Measurements from ENCODE around the gene CRB1.

The CRB1 gene

DNA sequence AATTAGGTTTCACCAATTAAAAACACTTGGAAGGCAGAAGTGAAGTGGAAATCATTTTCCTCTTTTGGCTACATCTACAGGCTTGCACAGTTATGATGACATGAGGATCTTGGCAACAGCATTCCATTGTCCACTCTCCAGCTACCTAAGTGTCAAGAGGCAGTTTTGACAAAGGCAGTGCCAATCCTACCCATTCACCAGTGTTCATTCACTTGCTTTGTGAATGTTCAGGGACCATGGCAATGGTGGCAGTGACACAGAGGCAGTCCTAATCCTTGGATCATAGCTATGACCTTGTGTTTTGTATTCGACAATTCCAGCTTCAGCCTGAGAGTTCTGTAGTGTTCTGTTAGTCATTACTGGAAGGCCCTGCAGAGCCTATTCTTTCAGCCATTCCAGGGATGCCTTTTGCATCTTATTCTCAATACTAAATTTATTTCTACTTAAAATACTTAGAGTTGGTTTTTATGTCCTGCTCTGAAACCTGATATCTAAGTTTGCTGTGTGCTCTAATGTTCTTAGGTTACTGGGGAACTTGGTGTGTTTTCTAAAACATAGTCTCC lies 36.7 kb downstream of the CRB1 start:
- no peak for DNase-seq

DNA sequence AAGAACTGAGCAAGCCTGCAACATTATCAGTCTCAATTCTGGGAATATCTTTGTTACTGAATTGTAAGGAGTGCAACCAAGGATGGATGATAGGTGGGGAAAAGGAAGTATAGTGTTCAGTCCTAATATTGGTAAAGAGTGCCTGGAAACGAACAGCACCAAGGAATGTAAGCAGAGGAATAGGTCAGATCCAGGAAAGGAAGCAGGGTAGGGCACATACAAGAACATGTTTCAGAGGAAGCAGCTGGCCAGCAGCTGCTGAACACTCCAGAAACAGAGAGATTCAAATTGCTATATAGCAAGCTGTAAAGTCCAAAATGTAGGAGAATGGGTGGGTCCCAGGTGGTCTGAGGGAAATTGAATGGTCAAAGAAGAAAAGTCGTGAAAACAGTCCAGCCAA lies 37.9 kb downstream of the CRB1 start:
- no peak for DNase-seq

DNA sequence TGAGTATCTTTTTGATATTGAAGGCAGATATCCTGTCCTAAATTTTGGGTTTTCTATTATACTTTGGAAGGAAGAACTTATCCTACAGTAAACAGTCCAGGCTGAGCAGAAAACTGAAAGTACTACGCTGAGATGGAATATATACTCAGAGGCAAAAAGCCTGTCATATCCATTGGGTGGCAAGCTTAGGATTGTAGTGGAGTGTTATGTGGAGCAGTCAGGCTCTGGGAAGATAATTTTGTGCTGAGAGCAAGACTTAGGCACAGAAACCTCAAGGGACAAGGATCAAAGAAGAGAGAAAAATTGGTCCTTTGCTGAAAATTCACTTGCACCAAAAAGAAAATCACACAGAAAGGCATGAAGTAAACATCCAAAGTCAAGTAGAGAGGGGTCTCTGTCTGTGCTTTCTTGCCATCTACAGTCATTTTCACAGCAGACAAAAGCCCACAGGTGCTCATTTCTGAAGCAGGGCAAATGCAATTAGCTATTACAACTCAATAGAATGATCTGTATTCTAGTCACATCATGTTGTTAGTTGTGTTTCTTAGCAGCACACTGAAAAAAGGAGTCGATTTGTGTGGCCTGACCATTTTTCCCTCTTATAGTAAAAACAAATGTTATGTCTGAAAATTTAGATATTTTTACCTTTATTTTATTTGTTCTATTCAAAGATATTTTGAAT lies 38.5 kb downstream of the CRB1 start:
- DNase-seq = no peak

DNA sequence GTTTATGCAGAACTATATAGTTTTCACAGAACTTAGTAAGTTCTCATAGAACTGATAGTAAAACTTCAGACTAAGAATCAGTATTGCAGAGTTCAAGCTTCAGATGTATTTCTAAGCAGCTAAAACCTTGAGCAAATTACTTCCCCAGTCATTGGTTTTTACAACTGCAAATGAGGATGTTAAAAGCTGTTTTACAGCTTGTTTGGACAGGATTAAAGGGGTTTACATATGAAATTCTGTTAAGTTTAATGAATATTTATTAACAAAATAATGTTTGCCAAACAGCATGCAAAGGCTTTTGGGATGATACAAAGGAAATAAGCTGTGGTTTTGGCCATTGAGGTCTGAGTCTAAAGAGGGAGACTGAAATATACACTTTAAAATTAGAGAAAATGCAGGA lies 39.1 kb downstream of the CRB1 start:
- no peak for DNase-seq

DNA sequence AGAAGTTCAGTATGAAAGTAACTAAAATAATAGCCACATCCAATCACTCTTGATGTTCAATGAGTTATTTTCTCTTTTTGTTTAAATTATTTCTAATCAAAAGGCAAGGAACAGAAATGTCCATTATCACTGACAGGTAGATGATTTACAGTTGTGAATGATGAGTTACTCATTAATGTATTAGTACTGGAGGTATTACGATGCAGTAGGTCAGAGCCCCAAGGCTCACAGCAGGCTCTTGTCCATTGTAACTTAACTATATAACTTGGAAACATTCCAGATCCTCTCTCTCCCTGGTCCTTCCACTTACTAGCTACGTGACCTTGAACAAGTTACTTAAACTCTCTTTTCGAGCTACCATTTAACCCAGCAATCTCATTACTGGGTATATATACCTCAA lies 39.5 kb downstream of the CRB1 start:
- DNase-seq = no peak

DNA sequence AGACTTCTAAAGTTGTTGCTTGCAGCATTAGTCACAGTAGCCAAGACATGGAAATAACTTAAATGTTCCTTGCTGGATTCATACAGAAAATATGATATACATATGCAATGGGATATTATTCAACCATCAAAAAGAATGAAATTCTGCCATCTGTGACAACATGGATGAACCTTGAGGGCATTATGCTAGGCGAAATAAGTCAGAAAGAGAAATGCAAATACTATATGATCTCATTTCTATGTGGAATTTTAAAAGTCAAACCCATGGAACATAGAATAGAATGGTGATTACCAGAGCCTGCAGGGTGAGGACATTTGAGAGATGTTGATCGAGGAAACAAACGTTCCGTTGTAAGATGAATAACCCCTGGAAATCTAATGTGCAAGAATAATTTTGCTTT lies 43.0 kb downstream of the CRB1 start:
- DNase-seq = no peak

DNA sequence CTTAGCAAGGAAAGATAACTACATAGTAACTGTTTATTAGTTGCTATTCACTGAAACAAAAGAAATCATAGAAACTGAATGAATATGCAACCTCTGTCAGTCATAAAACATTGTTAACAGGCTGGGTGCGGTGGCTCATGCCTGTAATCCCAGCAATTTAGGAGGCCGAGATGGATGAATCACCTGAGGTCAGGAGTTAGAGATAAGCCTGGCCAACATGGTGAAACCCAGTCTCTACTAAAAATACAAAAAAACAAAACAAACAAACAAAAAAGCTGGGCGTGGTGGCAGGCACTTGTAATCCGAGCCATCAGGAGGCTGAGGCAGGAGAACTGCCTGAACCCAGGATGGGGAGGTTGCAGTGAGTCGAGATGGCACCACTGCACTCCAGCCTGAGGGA lies 44.1 kb downstream of the CRB1 start:
- DNase-seq = no peak

DNA sequence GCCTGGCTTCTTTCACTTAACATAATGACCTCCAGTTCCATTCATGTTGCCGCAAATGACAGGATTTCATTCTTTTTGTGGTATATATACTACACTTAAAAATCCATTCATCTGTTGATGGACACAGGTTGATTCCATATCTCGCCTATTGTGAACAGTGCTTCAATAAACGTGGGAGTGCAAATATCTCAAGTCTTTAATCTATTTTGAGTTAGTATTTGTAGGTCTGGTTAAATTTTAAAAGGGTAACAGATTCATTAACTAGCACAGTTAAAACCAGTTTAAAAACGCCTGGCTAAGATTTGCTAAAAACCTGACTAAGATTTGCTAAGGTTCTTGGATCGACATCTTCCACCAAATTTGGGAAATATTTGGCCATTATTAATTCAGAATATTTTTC lies 45.7 kb downstream of the CRB1 start:
- DNase-seq = no peak

DNA sequence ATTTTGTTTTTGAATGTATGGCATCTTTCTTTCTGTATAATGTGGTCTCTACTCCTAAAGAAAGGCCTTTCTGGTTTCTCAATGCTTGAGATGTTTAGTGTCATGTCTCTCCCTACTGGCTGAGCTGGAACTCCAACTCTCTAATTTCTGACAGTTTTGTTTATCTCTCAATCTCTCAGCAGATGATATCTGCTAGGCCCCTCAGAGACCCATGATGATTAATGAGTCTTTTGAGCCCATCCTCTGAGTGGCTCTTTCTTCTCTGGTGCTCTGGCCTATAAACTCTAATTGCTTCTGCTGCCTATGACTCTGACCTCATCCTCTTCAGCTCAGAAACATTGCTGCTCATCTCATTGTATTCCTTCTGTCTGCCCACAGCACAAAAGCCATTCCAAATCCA lies 46.6 kb downstream of the CRB1 start:
- no peak for DNase-seq

DNA sequence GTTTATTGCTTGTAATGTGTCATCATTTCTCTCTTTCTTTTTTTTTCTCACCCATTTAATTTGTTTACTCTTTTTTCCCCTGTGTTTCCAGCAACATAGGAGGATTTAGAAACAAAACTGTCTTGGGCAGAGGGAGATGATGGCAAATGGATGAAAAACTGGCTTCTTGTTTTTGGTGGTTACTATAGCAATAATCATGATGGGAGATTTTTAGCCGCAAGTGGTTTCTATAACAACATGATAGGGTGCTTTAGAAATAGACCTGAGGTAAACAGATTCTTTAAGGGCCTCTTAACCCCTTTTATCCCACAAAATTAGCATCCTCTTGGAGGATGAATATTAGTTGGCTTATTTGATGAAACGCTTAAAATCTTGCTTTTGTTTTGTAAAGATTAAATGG lies 51.6 kb downstream of the CRB1 start:
- DNase-seq = peak; percentile 32

DNA sequence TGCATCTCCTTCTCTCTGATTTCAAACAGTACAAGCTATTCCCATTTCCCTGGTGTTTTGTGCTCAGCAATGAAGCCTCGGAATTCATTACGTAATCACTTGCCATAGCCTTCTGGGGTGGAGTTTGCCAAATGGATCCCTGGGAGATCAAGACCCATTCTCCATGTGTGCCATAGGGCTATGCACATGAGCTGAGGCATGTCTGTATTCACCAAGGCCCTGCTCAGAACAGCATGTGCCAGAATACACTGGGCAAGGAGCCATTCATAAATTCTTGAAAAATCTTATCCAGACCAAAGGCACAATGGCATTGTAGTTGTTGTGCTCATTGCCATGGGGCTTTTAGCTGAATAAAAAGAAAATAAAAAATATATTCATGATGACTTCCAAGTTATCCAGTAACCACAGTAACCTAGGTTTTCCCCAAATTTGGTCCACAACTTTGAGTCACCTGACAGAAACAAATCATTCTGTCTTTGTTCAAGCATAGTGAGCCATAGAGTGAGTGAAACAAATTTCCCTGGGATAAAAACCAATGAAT lies 53.0 kb downstream of the CRB1 start:
- no peak for DNase-seq

DNA sequence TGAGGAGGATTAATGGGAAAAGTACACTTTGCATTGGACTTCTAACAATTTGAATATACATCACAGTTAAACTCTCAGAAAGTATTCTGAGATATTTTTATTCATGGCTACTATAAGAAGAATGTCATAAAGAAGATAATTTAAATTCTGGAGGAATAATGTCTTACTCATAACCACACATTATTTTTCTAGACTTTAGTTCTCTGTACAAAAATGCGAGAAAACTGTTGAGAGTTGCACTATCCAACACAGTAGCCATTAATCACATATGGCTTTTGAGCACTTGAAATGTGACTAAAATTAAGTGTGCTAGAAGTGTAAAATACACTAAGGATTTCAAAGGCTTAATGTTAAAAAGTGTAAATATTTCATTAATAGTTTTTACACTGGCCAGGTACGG lies 53.8 kb downstream of the CRB1 start:
- DNase-seq = no peak

DNA sequence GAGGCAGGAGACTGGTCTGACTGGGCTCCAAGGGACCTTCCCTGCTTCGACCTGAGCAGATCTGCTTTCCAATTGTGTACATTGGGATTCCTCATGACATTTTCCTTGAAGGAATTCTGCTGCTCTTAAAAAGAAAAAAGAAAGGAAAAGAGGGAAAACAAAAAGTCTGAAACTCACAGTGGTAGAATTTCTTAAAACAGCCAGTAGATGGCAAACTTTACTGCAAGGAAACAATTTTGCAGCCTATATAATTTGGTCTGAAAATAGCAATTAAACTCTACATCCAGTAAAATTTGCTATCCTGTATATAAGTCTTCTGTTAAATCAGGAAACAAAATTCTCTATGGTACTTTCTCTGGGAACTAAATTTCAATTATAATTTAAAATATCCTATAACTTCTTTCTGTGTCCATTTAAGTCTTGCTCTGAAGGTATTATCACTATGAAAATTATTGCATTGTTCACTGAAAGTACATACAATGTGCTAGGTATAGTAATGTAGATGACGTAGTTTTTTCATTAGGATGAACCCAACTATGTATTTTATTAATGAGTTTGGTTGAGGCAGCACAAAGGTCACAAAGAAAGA lies 59.8 kb downstream of the CRB1 start:
- DNase-seq = no peak

DNA sequence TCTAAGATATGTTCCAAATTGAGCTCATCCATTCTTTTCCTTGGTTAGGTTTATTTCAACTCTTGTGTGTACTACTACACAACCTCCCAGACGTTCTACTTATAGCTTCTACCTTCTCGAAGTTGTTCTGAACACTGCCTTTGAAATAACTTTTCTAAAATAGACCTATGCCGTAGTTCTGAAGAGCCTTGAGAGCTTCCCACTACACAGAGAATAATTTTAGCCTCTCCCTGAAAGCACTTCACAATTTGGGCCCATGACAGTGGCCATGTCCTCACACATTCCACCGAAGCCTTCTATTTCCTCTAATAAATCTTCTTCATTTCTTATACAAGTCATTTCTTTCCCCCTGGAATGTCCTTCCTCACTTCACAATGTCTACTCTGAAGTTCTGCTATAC lies 62.2 kb downstream of the CRB1 start:
- no peak for DNase-seq

DNA sequence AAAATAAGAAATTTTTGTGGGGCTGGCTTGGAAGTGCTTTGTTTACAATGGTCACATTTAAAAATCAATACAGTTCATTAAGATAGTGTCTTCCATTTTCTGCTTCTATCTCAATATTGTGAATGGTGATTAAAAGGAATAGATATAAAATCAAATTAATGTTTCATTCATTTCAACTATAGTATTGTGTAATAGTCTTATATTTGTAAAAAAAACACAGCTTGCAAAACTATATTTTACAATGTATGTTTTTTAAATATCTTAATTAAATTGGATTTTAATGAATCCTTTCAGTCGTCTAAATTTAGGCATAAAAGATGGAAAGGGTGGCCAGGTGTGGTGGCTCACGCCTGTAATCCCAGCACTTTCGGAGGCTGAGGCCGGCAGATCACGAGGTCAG lies 63.5 kb downstream of the CRB1 start:
- no peak for DNase-seq

DNA sequence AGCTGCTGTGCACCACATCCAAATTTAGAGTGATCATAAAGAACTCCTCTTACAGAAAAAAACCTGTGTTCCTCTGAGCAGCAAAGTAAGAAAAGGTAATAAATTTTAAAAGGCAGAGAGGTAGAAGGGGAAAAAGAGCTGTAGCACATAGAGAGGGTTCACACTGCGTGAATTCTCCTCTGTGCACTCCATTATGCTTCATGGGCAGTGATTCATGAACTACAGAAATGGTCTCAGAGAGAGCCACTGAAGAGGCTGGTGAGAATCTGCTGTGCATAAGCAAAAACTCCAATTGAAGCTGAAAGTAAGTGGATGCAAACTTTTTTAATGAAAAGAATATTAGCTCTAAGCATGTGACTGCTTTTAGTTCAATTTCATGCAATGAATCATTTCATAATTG lies 65.0 kb downstream of the CRB1 start:
- no peak for DNase-seq

DNA sequence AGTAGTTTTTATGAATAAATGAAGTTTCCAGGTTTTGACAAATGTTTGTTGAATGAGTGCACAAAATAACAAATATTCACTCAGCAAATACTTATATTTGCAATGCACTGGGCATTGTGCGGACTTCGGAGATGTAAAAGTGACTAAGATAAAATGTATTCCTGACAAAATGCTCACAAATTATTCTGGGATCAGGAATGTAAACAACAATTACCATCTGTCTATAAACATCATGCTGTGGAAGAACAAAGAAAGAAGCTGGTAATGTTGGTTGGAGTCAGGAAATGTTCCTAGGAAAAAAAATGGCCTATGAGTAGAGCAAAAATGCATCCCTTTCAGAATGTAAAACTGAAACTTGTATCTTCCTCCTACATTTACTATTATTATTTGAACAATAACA lies 68.5 kb downstream of the CRB1 start:
- no peak for DNase-seq

DNA sequence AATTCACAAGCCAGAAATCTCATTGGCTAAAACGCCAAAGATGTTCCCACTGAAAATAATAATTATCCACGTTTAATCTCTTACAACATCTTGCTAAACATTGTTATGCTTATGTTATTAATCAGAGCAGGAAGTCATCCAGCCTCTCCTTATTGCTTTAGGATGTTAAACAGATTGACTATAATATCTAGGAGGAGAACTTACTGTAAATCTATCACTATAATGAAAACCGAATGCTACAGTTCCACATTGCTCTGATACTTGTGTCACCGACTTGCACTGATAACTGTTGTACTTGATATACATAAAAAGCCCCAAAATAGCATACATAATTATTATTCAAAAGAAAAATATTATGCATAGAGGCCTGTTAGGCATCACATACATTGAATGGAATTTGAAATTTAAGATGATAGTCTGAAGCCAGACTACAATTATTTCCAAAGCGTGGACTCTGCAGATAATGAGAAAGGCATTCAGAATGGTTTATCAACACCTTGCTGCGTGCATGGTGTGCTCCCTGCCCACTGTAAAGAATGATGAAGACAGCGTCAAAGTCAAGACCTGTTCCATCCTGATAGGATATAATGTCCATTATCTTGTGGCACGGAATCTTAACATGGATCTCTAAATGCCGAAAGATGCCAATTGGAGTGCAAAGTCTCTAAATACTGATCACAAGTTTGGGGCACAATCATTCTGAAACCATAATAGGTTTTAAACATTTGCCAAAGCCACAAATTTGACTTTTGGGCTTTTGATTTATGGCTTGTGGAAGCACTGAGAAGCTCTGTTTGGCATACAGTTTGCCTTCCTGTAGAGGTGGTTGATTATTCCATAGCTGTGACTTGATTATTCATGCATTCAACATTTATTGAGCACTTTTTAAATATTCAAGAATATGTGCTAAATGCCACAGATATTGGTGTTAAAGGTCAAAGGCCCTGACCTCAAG lies 71.3 kb downstream of the CRB1 start:
- DNase-seq = no peak

DNA sequence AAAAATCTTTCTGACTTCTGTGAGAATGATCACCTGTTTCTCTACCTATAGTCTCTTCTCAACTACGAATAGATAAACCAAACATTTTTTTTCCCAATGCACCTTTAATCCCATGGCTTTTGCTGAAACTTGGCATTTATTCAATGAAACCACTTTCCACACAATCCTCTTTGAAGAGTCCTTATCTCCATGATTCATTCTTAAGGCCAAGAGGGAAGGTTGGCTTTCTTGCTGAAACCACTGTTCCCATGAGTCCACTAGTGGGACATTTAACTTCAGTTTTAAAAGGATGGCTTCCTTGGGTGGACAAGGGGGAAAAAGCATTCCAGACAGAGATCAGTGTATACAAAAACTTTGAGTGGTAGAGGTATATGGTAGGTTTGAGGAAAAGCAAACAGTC lies 73.6 kb downstream of the CRB1 start:
- DNase-seq = no peak

DNA sequence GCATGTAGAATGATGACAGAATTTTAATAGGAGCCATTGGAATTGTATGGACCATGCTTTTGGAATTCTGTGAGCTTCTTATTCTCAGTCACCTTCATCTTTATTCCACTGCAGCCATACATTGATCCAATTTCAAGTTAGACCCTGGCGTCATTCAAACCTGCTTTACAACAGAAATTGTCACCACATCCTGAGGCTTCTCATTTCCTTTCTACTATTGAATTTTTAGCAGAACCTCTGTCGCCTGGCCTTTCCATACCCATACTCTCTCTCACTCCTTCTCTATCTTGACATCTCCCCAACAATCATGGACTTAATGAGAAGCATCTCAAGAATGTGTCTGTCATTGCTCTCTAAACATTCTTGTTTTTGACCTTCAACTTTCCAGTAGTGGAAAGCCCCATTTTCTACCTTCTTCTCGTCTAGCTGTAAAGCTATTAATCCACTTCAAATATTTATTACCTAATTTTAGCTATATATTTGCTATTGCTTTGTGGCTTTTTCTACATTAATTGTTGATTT lies 74.1 kb downstream of the CRB1 start:
- no peak for DNase-seq

DNA sequence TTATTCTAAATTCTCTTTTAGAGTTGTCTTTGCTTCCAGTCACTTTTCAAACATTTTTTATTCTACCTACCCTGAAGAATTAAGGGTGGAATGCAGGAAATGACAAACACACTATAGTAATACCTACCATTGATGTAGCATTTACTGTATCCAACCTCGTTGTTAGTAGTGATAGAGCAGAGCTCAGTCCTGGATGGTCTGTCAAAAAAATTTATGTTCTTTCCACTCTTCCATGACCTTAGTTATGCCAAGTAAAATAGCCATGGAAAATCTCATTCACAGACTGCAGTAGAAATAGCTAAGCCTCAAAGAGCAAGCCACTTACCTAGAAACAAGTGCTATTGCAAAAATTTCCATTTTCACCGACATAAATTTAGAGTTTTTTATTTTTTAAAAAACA lies 74.6 kb downstream of the CRB1 start:
- no peak for DNase-seq

DNA sequence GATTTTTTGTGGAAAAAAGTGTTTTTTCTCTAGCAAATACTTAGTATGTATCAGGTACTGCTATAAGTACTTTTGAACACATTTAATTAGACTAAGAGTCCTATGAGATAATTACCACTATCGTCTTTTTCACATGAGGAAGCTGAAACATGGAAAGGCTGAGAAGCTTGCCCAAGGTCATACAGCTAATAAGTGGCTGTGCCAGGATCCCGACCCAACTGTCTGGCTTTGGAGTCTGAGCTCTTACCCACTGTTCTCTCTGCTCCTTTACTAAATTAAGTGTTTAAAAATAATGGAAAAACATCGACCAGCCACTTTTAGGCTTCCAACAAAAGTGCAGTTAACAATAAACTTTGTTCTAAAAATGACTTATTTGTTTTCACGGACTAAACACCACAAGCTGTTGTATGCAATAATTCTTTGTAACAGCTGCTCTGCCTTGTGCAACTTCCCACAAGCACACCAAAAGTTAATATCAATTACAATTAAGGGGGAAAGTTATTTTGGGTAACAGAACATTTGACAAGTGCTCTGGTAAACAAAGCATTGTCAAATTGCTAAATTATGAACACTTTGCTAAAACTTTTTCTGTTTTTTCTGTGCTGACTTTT lies 75.7 kb downstream of the CRB1 start:
- DNase-seq = no peak
